Measurements from ENCODE around the gene MKRN3. TPM values are rescaled to one million over a fixed set of nuclear protein-coding genes. Genes with fewer than 3 reads are reported as not detected.

The MKRN3 gene
- 1 to 10 TPM; 5.7 to 6.2 TPM for total RNA-seq

GRCh38 chr15:23565395-23566070 is at the start of gene MKRN3:
MKRN3 (plus strand) TSS chr15:23565674; CDS start chr15:23565783, 109 bp downstream.

Small RNAs within 50 kb of the gene (microRNA-seq; reads per million reads assigned to microRNA genes)
- not detected for gene MIR4508 (ENCODE audit: borderline microRNAs expressed, borderline replicate concordance)

Other genes starting within 250 kb of the MKRN3 start
- not detected for gene GOLGA6L26, start 231.5 kb upstream of the MKRN3 start, total RNA-seq
- gene GOLGA8S, start 210.9 kb upstream of the MKRN3 start, total RNA-seq: under 1 TPM; 0.07 to 0.10 TPM
- not detected for gene GOLGA6L2, start 118.4 kb upstream of the MKRN3 start, total RNA-seq
- gene MAGEL2, start 82.2 kb downstream of the MKRN3 start, total RNA-seq: not detected
- 1 to 10 TPM; 4.0 to 4.1 TPM for gene NDN, start 121.6 kb downstream of the MKRN3 start, total RNA-seq

Data from activated naive CD4-positive, alpha-beta T cell treated with anti-CD3 and anti-CD28 coated beads, Interleukin-2, amount 10 ng/mL, durations not matched to agents 5 hours and 36 hours (primary cell).